Lower leg skin (tissue), 4 donors: Measurements from ENCODE around the gene CRAT. TPM values are rescaled to one million over a fixed set of nuclear protein-coding genes. Genes with fewer than 3 reads are reported as not detected.
A peak's percentile ranks its signal among the peaks of the same experiment; 100 is the strongest.

Experiments
- DNase-seq, 2 donors: peaks; one replicate each; pipeline ENCODE4 v3.0.0-alpha.2; 2019; ENCODE audit warnings: low spot score in 2 of 2
- H3K4me3 ChIP-seq: fragments of 200-600 bp; sonication (generic); 2 replicates; pipeline ENCODE4 v1.5.1; 2017; ENCODE audit warnings: mild to moderate bottlenecking, low read depth; ENCODE audit not compliant: poor library complexity, severe bottlenecking
- POLR2A ChIP-seq, 2 donors: fragments of 450-650 bp; IDR thresholded peaks; one replicate each; pipeline ENCODE4 v1.6.1; 2016 to 2017; ENCODE audit warnings: antibody characterized with exemption in 2 of 2, mild to moderate bottlenecking in 1 of 2, moderate library complexity in 1 of 2
- WGBS, 2 donors: methylation state at CpG; one replicate each; pipeline ENCODE4 v1.1.5; 2018; 5-methylcytosine and 5-hydroxymethylcytosine counted together
- intact Hi-C: fragments of 100-400 bp; cut with DNase I; formaldehyde crosslinking; loops from one replicate; pipeline ENCODE4 v1.15.0; 2023; ENCODE audit warnings: low total_unique reads
- total RNA-seq, 4 donors: library from RNA; depleted of rRNA; stranded (reverse); fragments of >200 nt; gene quantifications; one replicate each; pipeline ENCODE4 v1.1.0, GENCODE V29; 2016
- TF ChIP-seq, protein P1 (sequence below), 3 donors: fragments of 450-650 bp; IDR thresholded peaks; one replicate each; pipeline ENCODE4 v1.5.1; 2016; ENCODE audit warnings: antibody characterized with exemption in 3 of 3, mild to moderate bottlenecking in 3 of 3, moderate library complexity in 2 of 3

Gene CRAT
- total RNA-seq, 4 donors from 2014 or later = 13.7 to 78.2 (median 31.3) TPM

GRCh38 chr9:129104051-129104450 is 6.5 kb downstream of the CRAT start:
- WGBS, 2 donors = 88 to 89% methylated on average over 11 of the region's 11 CpGs
- peak in 1 of 2 donors; percentile 82 for DNase-seq
- no peak for TF ChIP-seq POLR2A (IDR thresholded peaks at IDR 0.05)
- TF ChIP-seq, protein P1, sequence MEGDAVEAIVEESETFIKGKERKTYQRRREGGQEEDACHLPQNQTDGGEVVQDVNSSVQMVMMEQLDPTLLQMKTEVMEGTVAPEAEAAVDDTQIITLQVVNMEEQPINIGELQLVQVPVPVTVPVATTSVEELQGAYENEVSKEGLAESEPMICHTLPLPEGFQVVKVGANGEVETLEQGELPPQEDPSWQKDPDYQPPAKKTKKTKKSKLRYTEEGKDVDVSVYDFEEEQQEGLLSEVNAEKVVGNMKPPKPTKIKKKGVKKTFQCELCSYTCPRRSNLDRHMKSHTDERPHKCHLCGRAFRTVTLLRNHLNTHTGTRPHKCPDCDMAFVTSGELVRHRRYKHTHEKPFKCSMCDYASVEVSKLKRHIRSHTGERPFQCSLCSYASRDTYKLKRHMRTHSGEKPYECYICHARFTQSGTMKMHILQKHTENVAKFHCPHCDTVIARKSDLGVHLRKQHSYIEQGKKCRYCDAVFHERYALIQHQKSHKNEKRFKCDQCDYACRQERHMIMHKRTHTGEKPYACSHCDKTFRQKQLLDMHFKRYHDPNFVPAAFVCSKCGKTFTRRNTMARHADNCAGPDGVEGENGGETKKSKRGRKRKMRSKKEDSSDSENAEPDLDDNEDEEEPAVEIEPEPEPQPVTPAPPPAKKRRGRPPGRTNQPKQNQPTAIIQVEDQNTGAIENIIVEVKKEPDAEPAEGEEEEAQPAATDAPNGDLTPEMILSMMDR (IDR thresholded peaks at IDR 0.05) = no peak
- intact Hi-C loops = no loop called here
- no peak overlapping the region for H3K4me3 ChIP-seq

- no peak for DNase-seq
- H3K4me3 ChIP-seq = no peak overlapping the region
- TF ChIP-seq, protein P1 (IDR thresholded peaks at IDR 0.05) = no peak
- TF ChIP-seq POLR2A (IDR thresholded peaks at IDR 0.05) = no peak
- WGBS, 2 donors = 82 to 90% methylated on average over 2 to 4 of the region's 4 CpGs
- intact Hi-C loops = no loop called here
Measured at GRCh38 chr9:129103595-129103965, 7.0 kb downstream of the CRAT start.

DNA sequence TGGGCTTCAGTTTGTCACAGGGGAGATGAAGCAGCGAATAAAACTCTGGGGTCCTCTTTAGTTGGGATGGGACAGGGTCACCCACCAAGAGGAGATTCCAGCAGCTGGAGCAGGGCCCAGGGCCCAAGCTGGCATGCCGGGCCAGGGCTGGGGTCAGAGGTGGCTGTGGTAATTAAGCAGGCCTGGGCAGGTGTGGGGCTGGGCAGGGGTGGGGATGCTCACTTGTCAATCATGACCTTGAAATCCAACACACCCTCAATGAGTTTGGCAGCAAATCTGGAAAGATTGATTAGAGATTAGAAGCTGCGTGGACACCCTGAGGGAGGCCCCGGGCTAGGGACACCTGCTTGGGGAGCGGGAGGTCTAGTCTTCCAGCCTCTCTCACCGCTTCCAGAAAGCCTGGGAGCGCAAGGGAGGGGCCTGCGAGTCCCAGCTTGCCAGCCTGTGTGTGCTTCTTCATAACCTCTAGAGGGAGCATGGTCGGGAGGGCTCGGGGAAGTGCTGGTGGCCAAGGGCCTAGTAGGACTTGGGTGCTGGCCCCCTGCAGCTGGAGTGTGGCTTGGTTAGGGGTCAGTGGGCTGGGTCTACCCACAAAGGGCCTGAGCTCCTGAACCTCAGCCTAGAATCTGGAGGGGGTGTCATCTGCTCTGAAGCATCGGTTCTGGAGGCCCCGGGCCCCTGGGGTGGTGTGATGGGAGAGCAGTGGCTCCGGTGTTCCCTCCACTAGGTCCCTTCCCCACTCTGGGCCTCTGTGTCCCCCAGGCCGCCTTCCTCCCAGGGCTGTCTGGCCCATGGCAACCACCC is 7.6 kb downstream of the CRAT start:
- H3K4me3 ChIP-seq = no peak overlapping the region
- no peak for TF ChIP-seq POLR2A (IDR thresholded peaks at IDR 0.05)
- TF ChIP-seq, protein P1 (IDR thresholded peaks at IDR 0.05) = no peak
- WGBS, 2 donors = 36 to 38% methylated on average over 10 to 12 of the region's 14 CpGs
- DNase-seq = peak; percentile 31 to 89
- intact Hi-C loops = no loop called here

GRCh38 chr9:129102095-129102525 is 8.5 kb downstream of the CRAT start:
- no peak overlapping the region for H3K4me3 ChIP-seq
- WGBS, 2 donors = 80 to 88% methylated on average over 10 to 12 of the region's 13 CpGs
- TF ChIP-seq, protein P1 (IDR thresholded peaks at IDR 0.05) = no peak
- no peak for TF ChIP-seq POLR2A (IDR thresholded peaks at IDR 0.05)
- intact Hi-C loops = no loop called here
- no peak for DNase-seq

DNA sequence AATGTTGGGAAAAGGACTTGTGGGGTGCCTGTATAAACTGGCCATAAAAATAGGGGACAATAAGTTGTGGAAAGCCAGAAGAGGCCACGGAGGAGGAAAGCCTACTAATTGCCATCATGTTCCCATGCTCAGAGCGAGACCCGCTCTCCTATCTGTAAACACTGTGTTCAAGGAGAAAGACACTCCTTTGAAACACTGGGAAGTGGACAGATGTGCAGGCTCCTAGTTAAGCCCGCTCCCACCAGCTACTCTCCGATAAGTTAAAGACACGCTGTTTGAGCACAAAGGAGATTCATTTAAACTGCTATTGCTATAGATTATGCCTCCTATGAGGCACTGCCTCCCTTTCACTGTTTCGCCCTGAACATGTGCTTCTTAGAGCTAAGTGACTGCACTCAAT is 9.3 kb downstream of the CRAT start:
- no peak for DNase-seq
- intact Hi-C loops = no loop called here
- H3K4me3 ChIP-seq = no peak overlapping the region
- TF ChIP-seq POLR2A (IDR thresholded peaks at IDR 0.05) = no peak
- TF ChIP-seq, protein P1 (IDR thresholded peaks at IDR 0.05) = no peak
- 93 to 94% methylated on average over 7 of the region's 7 CpGs for WGBS, 2 donors
